ENCODE results near the gene GJB2. TPM values are rescaled to one million over a fixed set of nuclear protein-coding genes. Genes with fewer than 3 reads are reported as not detected.

GJB2 gene
- under 1 TPM in 2 of 3 donors, not detected in 1; 0.66 to 0.88 TPM for total RNA-seq

- DNase-seq (ENCODE audit: low spot score in 2 of 2): no peak
- TF ChIP-seq POLR2A (IDR thresholded peaks at IDR 0.05): no peak
- no peak for TF ChIP-seq CTCF (IDR thresholded peaks at IDR 0.05)
- no peak for TF ChIP-seq POLR2AphosphoS5 (IDR thresholded peaks at IDR 0.05)
- Histone ChIP-seq H3K9me3 (no peaks in the 10 kb centered on the region), H3K27ac (no peak within 1 kb of the TSS), H3K4me1 (peaks cover 9 to 10% of the 10 kb centered on the region in 2 donors), H3K36me3 (no peaks in the 10 kb centered on the region), H3K27me3 (peaks cover 9 to 56% of the 10 kb centered on the region in 2 donors), H3K4me3 (peak within 1 kb of the TSS; percentile 50 to 73 (median 53))
- intact Hi-C loops (cut with DNase I; ENCODE audit: low total_unique reads): no loop called here
These were observed at the start of gene GJB2 for GRCh38 chr13:20192836-20193161. TSS of gene GJB2 (minus strand) at chr13:20192938. CDS start at chr13:20189581, 3,357 bp downstream.

- Histone ChIP-seq H3K4me3 (no peak overlapping the region), H3K9me3 (no peaks in the 10 kb centered on the region), H3K27ac (no peak overlapping the region), H3K27me3 (no peaks in the 10 kb centered on the region), H3K4me1 (no peaks in the 10 kb centered on the region), H3K36me3 (no peaks in the 10 kb centered on the region)
- intact Hi-C loops (cut with DNase I; ENCODE audit: low total_unique reads): no loop called here
- DNase-seq (ENCODE audit: low spot score in 2 of 2): no peak
- TF ChIP-seq POLR2AphosphoS5 (IDR thresholded peaks at IDR 0.05) (no peak), CTCF (IDR thresholded peaks at IDR 0.05) (no peak), POLR2A (IDR thresholded peaks at IDR 0.05) (no peak)
These were observed 48.9 kb upstream of the GJB2 start for GRCh38 chr13:20241593-20241992.

GRCh38 chr13:20239748-20240147 lies 47.0 kb upstream of the GJB2 start:
- Histone ChIP-seq H3K27me3 (no peaks in the 10 kb centered on the region), H3K36me3 (no peaks in the 10 kb centered on the region), H3K4me1 (no peaks in the 10 kb centered on the region), H3K4me3 (no peak overlapping the region), H3K27ac (no peak overlapping the region), H3K9me3 (no peaks in the 10 kb centered on the region)
- DNase-seq (ENCODE audit: low spot score in 2 of 2): no peak
- no peak for TF ChIP-seq POLR2AphosphoS5 (IDR thresholded peaks at IDR 0.05)
- no peak for TF ChIP-seq CTCF (IDR thresholded peaks at IDR 0.05)
- TF ChIP-seq POLR2A (IDR thresholded peaks at IDR 0.05): no peak
- intact Hi-C loops (cut with DNase I; ENCODE audit: low total_unique reads): no loop called here

- H3K27me3 ChIP-seq: peaks cover 5 to 31% of the 10 kb centered on the region in 2 donors
- H3K4me1 ChIP-seq: no peaks in the 10 kb centered on the region
- TF ChIP-seq CTCF (IDR thresholded peaks at IDR 0.05): no peak
- no peak for TF ChIP-seq POLR2A (IDR thresholded peaks at IDR 0.05)
- no peak for TF ChIP-seq POLR2AphosphoS5 (IDR thresholded peaks at IDR 0.05)
- H3K27ac ChIP-seq: no peak overlapping the region
- no peaks in the 10 kb centered on the region for H3K9me3 ChIP-seq
- no peak for DNase-seq (ENCODE audit: low spot score in 2 of 2)
- intact Hi-C loops (cut with DNase I; ENCODE audit: low total_unique reads): no loop called here
- H3K4me3 ChIP-seq: peak overlapping the region in 2 of 3 donors; percentile 35 to 64
- no peaks in the 10 kb centered on the region for H3K36me3 ChIP-seq
These were observed 40.0 kb upstream of the GJB2 start for GRCh38 chr13:20232556-20233277.

GRCh38 chr13:20231839-20232555 lies 39.3 kb upstream of the GJB2 start, which contains the start of gene GJB6:
TSS of gene GJB6 (minus strand) at chr13:20232319. CDS start at chr13:20223480, 8,839 bp downstream.
- no peaks in the 10 kb centered on the region for H3K4me1 ChIP-seq
- H3K27ac ChIP-seq: no peak within 1 kb of the TSS
- peaks cover 5 to 31% of the 10 kb centered on the region in 2 donors for H3K27me3 ChIP-seq
- no peaks in the 10 kb centered on the region for H3K9me3 ChIP-seq
- intact Hi-C loops (cut with DNase I; ENCODE audit: low total_unique reads): no loop called here
- DNase-seq (ENCODE audit: low spot score in 2 of 2): no peak
- no peaks in the 10 kb centered on the region for H3K36me3 ChIP-seq
- TF ChIP-seq POLR2AphosphoS5 (IDR thresholded peaks at IDR 0.05): no peak
- no peak for TF ChIP-seq POLR2A (IDR thresholded peaks at IDR 0.05)
- no peak for TF ChIP-seq CTCF (IDR thresholded peaks at IDR 0.05)
- peak within 1 kb of the TSS; percentile 7 to 64 (median 35) for H3K4me3 ChIP-seq
